Activated T-cell treated with anti-CD3 and anti-CD28 coated beads for 1 hour (primary cell): ENCODE data around the gene CFHR3.
"Not testable (repeated sequence)": the region's sequence is repeated elsewhere in the genome, so short reads cannot be mapped to it uniquely, and the experiment has no call there.

ENCODE experiments used
- DNase-seq: peaks from one replicate; pipeline ENCODE4 v3.0.0-alpha.2; 2020; ENCODE audit warnings: low read depth

CFHR3 gene

GRCh38 chr1:196774603-196775002 is at the start of gene CFHR3:
Gene CFHR3 (plus strand): TSS chr1:196774840. CDS start chr1:196774887, 47 bp downstream.
- DNase-seq = no peak

- DNase-seq = no peak
Measured at GRCh38 chr1:196732526-196732925, 42.1 kb upstream of the CFHR3 start.

- DNase-seq = no peak
Measured at GRCh38 chr1:196733091-196733970, 41.3 kb upstream of the CFHR3 start.

- no peak for DNase-seq
Measured at GRCh38 chr1:196734006-196734405, 40.6 kb upstream of the CFHR3 start.

- DNase-seq = no peak
Measured at GRCh38 chr1:196734460-196734859, 40.2 kb upstream of the CFHR3 start.

- no peak for DNase-seq
Measured at GRCh38 chr1:196738730-196739129, 35.9 kb upstream of the CFHR3 start.

- not testable (repeated sequence) for DNase-seq
Measured at GRCh38 chr1:196743244-196743643, 31.4 kb upstream of the CFHR3 start.

GRCh38 chr1:196765019-196765740 is 9.5 kb upstream of the CFHR3 start:
- DNase-seq = not testable (repeated sequence)

GRCh38 chr1:196769823-196770222 is 4.8 kb upstream of the CFHR3 start:
- not testable (repeated sequence) for DNase-seq

GRCh38 chr1:196773713-196774112 is 927 bp upstream of the CFHR3 start:
- DNase-seq = no peak

- no peak for DNase-seq
Measured at GRCh38 chr1:196774175-196774574, 465 bp upstream of the CFHR3 start.

- no peak for DNase-seq
Measured at GRCh38 chr1:196777603-196778002, 3.0 kb downstream of the CFHR3 start.

- DNase-seq = no peak
Measured at GRCh38 chr1:196779093-196779492, 4.5 kb downstream of the CFHR3 start.

GRCh38 chr1:196791252-196791651 is 16.6 kb downstream of the CFHR3 start:
- DNase-seq = not testable (repeated sequence)

GRCh38 chr1:196794103-196794502 is 19.5 kb downstream of the CFHR3 start:
- DNase-seq = not testable (repeated sequence)

GRCh38 chr1:196797891-196798290 is 23.3 kb downstream of the CFHR3 start:
- no peak for DNase-seq

GRCh38 chr1:196801920-196802319 is 27.3 kb downstream of the CFHR3 start:
- not testable (repeated sequence) for DNase-seq

- DNase-seq = no peak
Measured at GRCh38 chr1:196808529-196809235, 34.0 kb downstream of the CFHR3 start.

GRCh38 chr1:196817442-196817841 is 42.8 kb downstream of the CFHR3 start:
- not testable (repeated sequence) for DNase-seq

GRCh38 chr1:196819531-196819930 is 44.9 kb downstream of the CFHR3 start, which contains the start of gene CFHR1:
Gene CFHR1 (plus strand): TSS chr1:196819731. CDS start chr1:196819845, 114 bp downstream.
- DNase-seq = not testable (repeated sequence)

GRCh38 chr1:196827860-196828259 is 53.2 kb downstream of the CFHR3 start:
- not testable (repeated sequence) for DNase-seq
